ENCODE data around the gene SYDE1. TPM values are rescaled to one million over a fixed set of nuclear protein-coding genes. Genes with fewer than 3 reads are reported as not detected.

The SYDE1 gene
- total RNA-seq, 1 experiment from 2014 or later = 47.7 TPM

DNA sequence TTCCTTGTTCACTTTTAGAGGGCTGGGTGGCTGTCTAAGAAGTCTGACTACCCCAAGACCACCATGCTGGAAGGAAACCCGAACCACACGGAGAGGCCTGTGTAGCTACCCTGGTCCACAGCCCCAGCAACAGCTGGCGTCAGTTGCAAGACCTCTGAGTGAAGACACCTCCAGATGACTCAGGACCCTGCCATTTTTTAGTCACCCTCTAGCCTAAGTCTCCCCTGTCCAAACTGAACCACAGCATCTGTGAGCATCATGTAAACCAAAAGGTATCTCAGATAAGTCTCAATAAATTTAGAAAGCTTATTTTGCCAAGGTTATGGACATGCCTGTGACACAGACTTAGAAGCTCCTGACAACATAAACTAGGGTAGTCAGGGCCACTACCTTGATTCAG, 2.2 kb upstream of the SYDE1 start:
- Histone ChIP-seq H3K27ac (ENCODE audit: low read length) (no peak overlapping the region), H3K9me3 (ENCODE audit: control insufficient read depth, insufficient read depth, low read depth, low read length) (peaks cover 4% of the 10 kb centered on the region; the same call in 1 of the 2 replicates), H3K4me1 (ENCODE audit: control insufficient read depth, insufficient read depth, low read length) (peaks cover 9% of the 10 kb centered on the region), H3K36me3 (ENCODE audit: control insufficient read depth, insufficient read depth, low read length) (no peaks in the 10 kb centered on the region), H3K4me3 (ENCODE audit: low read depth in 2 of 2, low read length in 2 of 2) (no peak overlapping the region), H3K27me3 (ENCODE audit: control insufficient read depth, insufficient read depth, low read length) (no peaks in the 10 kb centered on the region)
- POLR2A ChIA-PET = no interaction called here
- DNase-seq (ENCODE audit: low read depth, low spot score) (no peak), ATAC-seq (no peak)
- intact Hi-C loops (cut with micrococcal nuclease; ENCODE audit: unreplicated experiment) (no loop called here), in situ Hi-C loops (cut with HindIII; ENCODE audit: low pct_unique_long_range_greater_than_20kb, low sequenced_read_pairs) (no loop called here)
- CTCF ChIA-PET = no interaction called here
- BruUV-seq (replicated peaks) = no TSS peak
- no peak for TF ChIP-seq SIN3A (IDR thresholded peaks at IDR 0.05; ENCODE audit: borderline replicate concordance, insufficient read depth, low read depth, low read length)
- TF ChIP-seq, protein P1, sequence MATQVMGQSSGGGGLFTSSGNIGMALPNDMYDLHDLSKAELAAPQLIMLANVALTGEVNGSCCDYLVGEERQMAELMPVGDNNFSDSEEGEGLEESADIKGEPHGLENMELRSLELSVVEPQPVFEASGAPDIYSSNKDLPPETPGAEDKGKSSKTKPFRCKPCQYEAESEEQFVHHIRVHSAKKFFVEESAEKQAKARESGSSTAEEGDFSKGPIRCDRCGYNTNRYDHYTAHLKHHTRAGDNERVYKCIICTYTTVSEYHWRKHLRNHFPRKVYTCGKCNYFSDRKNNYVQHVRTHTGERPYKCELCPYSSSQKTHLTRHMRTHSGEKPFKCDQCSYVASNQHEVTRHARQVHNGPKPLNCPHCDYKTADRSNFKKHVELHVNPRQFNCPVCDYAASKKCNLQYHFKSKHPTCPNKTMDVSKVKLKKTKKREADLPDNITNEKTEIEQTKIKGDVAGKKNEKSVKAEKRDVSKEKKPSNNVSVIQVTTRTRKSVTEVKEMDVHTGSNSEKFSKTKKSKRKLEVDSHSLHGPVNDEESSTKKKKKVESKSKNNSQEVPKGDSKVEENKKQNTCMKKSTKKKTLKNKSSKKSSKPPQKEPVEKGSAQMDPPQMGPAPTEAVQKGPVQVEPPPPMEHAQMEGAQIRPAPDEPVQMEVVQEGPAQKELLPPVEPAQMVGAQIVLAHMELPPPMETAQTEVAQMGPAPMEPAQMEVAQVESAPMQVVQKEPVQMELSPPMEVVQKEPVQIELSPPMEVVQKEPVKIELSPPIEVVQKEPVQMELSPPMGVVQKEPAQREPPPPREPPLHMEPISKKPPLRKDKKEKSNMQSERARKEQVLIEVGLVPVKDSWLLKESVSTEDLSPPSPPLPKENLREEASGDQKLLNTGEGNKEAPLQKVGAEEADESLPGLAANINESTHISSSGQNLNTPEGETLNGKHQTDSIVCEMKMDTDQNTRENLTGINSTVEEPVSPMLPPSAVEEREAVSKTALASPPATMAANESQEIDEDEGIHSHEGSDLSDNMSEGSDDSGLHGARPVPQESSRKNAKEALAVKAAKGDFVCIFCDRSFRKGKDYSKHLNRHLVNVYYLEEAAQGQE (IDR thresholded peaks at IDR 0.05; ENCODE audit: insufficient read depth in 1 of 2, low read depth in 2 of 2, low read length in 1 of 2) = no peak
- TF ChIP-seq, protein P2, sequence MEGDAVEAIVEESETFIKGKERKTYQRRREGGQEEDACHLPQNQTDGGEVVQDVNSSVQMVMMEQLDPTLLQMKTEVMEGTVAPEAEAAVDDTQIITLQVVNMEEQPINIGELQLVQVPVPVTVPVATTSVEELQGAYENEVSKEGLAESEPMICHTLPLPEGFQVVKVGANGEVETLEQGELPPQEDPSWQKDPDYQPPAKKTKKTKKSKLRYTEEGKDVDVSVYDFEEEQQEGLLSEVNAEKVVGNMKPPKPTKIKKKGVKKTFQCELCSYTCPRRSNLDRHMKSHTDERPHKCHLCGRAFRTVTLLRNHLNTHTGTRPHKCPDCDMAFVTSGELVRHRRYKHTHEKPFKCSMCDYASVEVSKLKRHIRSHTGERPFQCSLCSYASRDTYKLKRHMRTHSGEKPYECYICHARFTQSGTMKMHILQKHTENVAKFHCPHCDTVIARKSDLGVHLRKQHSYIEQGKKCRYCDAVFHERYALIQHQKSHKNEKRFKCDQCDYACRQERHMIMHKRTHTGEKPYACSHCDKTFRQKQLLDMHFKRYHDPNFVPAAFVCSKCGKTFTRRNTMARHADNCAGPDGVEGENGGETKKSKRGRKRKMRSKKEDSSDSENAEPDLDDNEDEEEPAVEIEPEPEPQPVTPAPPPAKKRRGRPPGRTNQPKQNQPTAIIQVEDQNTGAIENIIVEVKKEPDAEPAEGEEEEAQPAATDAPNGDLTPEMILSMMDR (IDR thresholded peaks at IDR 0.05) = no peak
- TF ChIP-seq TCF7L2 (IDR thresholded peaks at IDR 0.05; ENCODE audit: low read depth, low read length) = no peak
- TF ChIP-seq POLR2AphosphoS5 (IDR thresholded peaks at IDR 0.05; ENCODE audit: low read depth, low read length) = no peak

DNA sequence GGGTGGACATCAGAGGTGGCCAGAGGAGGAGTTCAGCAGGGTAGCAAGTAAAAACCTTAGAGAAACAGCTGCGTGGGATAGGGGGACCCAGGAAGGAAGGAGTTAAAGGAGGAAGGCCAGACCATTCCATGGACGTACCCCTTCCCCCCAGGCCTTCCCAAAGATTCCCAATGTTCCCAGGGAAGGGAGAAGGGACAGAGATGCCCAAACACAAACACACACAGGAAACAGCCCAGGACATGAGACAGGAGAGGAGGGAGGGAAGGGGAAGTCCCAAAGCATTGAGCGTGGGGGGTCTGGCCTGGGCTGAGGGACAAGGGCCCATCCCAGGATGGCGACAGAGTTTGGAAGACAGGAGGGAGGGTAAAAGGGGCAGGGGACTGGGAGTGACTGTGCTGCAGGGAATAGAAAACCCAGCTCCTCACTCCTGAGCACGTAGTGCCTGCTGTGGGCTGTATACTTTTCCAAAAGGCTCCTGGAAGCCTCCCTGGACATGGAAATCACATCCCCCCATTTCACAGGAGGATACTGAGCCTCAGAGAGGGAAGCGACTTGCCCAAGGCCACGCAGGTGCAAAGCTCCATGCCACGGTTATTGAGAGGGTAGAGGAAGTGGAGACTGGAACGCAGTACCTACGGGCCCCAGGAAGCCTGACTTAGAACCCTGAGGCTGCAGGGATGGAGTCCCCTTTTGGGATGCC, 1.1 kb downstream of the SYDE1 start:
- Histone ChIP-seq H3K27me3 (ENCODE audit: control insufficient read depth, insufficient read depth, low read length) (no peaks in the 10 kb centered on the region), H3K4me1 (ENCODE audit: control insufficient read depth, insufficient read depth, low read length) (peaks cover 9% of the 10 kb centered on the region), H3K36me3 (ENCODE audit: control insufficient read depth, insufficient read depth, low read length) (no peaks in the 10 kb centered on the region), H3K27ac (ENCODE audit: low read length) (peak overlapping the region; percentile 86), H3K4me3 (ENCODE audit: low read depth in 2 of 2, low read length in 2 of 2) (peak overlapping the region; percentile 61 to 70), H3K9me3 (ENCODE audit: control insufficient read depth, insufficient read depth, low read depth, low read length) (peaks cover 3% of the 10 kb centered on the region; the same call in 1 of the 2 replicates)
- CTCF ChIA-PET = interaction anchor here (0.7 kb wide), 1 partner anchor 9 kb away, joined by 3 read pairs; no protein-coding TSS in a partner anchor
- TF ChIP-seq POLR2AphosphoS5 (IDR thresholded peaks at IDR 0.05; ENCODE audit: low read depth, low read length) = no peak
- no peak for TF ChIP-seq SIN3A (IDR thresholded peaks at IDR 0.05; ENCODE audit: borderline replicate concordance, insufficient read depth, low read depth, low read length)
- TF ChIP-seq, protein P1 (IDR thresholded peaks at IDR 0.05; ENCODE audit: insufficient read depth in 1 of 2, low read depth in 2 of 2, low read length in 1 of 2) = no peak
- TF ChIP-seq, protein P2 (IDR thresholded peaks at IDR 0.05) = no peak
- no peak for TF ChIP-seq TCF7L2 (IDR thresholded peaks at IDR 0.05; ENCODE audit: low read depth, low read length)
- DNase-seq (ENCODE audit: low read depth, low spot score) (no peak), ATAC-seq (peak; percentile 39; the same call in 1 of the 2 replicates)
- no TSS peak for BruUV-seq (replicated peaks)
- intact Hi-C loops (cut with micrococcal nuclease; ENCODE audit: unreplicated experiment) = no loop called here
- POLR2A ChIA-PET = no interaction called here
- in situ Hi-C loops (cut with HindIII; ENCODE audit: low pct_unique_long_range_greater_than_20kb, low sequenced_read_pairs) = no loop called here
